OCI-LY1 (cell line): ENCODE data around the gene ESPNL.
A peak's percentile ranks its signal among the peaks of the same experiment; 100 is the strongest.

ENCODE experiments used
- H2AFZ ChIP-seq: fragments of 200-600 bp; sonication (generic), shearing (Covaris generic); 2 replicates; pipeline ENCODE4 v1.6.0; 2014; ENCODE audit warnings: antibody characterized with exemption, mild to moderate bottlenecking, low read length
- H3F3A ChIP-seq: fragments of 200-600 bp; sonication (generic), shearing (Covaris generic); 2 replicates; pipeline ENCODE4 v1.6.0; 2014; ENCODE audit warnings: mild to moderate bottlenecking, antibody characterized with exemption, low read length, moderate library complexity; ENCODE audit not compliant: insufficient read depth
- H3K27ac ChIP-seq: fragments of 200-600 bp; sonication (generic); 2 replicates; pipeline ENCODE4 v1.5.1; 2014; ENCODE audit warnings: low read length, mixed run types, mild to moderate bottlenecking, low read depth; ENCODE audit not compliant: poor library complexity, severe bottlenecking
- H3K27me3 ChIP-seq: fragments of 200-600 bp; sonication (generic); 2 replicates; pipeline ENCODE4 v1.6.0; 2014; ENCODE audit warnings: antibody characterized with exemption, mild to moderate bottlenecking, low read length, moderate library complexity; ENCODE audit not compliant: insufficient read depth
- H3K36me3 ChIP-seq: fragments of 200-600 bp; sonication (generic); 2 replicates; pipeline ENCODE4 v1.6.1; 2014; ENCODE audit warnings: mild to moderate bottlenecking, antibody characterized with exemption, low read length, moderate library complexity, mixed read lengths; ENCODE audit not compliant: insufficient read depth
- H3K4me1 ChIP-seq: fragments of 200-600 bp; sonication (generic); 2 replicates; pipeline ENCODE4 v1.5.1; 2014; ENCODE audit warnings: mild to moderate bottlenecking, low read length, moderate library complexity; ENCODE audit not compliant: insufficient read depth, severe bottlenecking
- H3K4me2 ChIP-seq: fragments of 200-600 bp; sonication (generic), shearing (Covaris generic); 2 replicates; pipeline ENCODE4 v1.6.1; 2014; ENCODE audit warnings: low read length
- H3K4me3 ChIP-seq: fragments of 200-600 bp; sonication (generic); 2 replicates; pipeline ENCODE4 v1.5.1; 2014; ENCODE audit warnings: low read length, low read depth, mild to moderate bottlenecking, mixed read lengths; ENCODE audit not compliant: poor library complexity, severe bottlenecking
- H3K79me2 ChIP-seq: fragments of 200-600 bp; shearing (Covaris generic); 2 replicates; pipeline ENCODE4 v1.6.1; 2016; ENCODE audit warnings: mixed run types, low read length, mixed read lengths; ENCODE audit not compliant: insufficient read depth
- H3K9ac ChIP-seq: fragments of 200-600 bp; sonication (generic), shearing (Covaris generic); 2 replicates; pipeline ENCODE4 v1.6.1; 2014; ENCODE audit warnings: mild to moderate bottlenecking, low read length, mixed read lengths
- H3K9me2 ChIP-seq: fragments of 200-600 bp; sonication (generic), shearing (Covaris generic); 2 replicates; pipeline ENCODE4 v1.6.1; 2014; ENCODE audit warnings: low read depth, mild to moderate bottlenecking, low read length, mixed read lengths
- H3K9me3 ChIP-seq: fragments of 200-600 bp; shearing (Covaris generic); 2 replicates; pipeline ENCODE4 v1.6.1; 2014; ENCODE audit warnings: low read length, mixed read lengths
- H4K20me1 ChIP-seq: fragments of 200-600 bp; sonication (generic), shearing (Covaris generic); 2 replicates; pipeline ENCODE4 v1.6.0; 2016; ENCODE audit warnings: mild to moderate bottlenecking, low read length; ENCODE audit not compliant: insufficient read depth
- CTCF ChIP-seq: fragments of 200-600 bp; sonication (generic), shearing (Covaris generic); IDR thresholded peaks from 2 replicates; pipeline ENCODE4 v1.5.1; 2017; ENCODE audit warnings: mild to moderate bottlenecking, antibody characterized with exemption, low read length, moderate library complexity, mixed read lengths
- EZH2 ChIP-seq: fragments of 200-600 bp; sonication (generic), shearing (Covaris generic); IDR thresholded peaks from 2 replicates; pipeline ENCODE4 v1.8.0; 2017; ENCODE audit warnings: borderline replicate concordance, mixed run types, mild to moderate bottlenecking, antibody characterized with exemption, low read length, moderate library complexity, mixed read lengths

ESPNL gene

GRCh38 chr2:238106698-238107524, 6.8 kb downstream of the ESPNL start:
- Histone ChIP-seq H3K9me3 (peaks cover 3% of the 10 kb centered on the region; the same call in 1 of the 2 replicates), H3K4me1 (peaks cover 32% of the 10 kb centered on the region), H2AFZ (no peak overlapping the region), H3K36me3 (no peaks in the 10 kb centered on the region; the same call in 1 of the 2 replicates), H3K79me2 (no peaks in the 10 kb centered on the region), H3K4me3 (peak overlapping the region; percentile 51), H3K4me2 (peak overlapping the region; percentile 70), H3K9me2 (no peaks in the 10 kb centered on the region), H3K9ac (peak overlapping the region; percentile 38; the same call in 1 of the 2 replicates), H3F3A (no peaks in the 10 kb centered on the region), H4K20me1 (no peaks in the 10 kb centered on the region), H3K27me3 (no peaks in the 10 kb centered on the region; the same call in 1 of the 2 replicates), H3K27ac (no peak overlapping the region)
- no peak for TF ChIP-seq EZH2
- peak; percentile 44 for TF ChIP-seq CTCF

- TF ChIP-seq CTCF: no peak
- no peak for TF ChIP-seq EZH2
- Histone ChIP-seq H3K4me2 (peak overlapping the region; percentile 70), H3K9ac (peak overlapping the region; percentile 38; the same call in 1 of the 2 replicates), H3F3A (no peaks in the 10 kb centered on the region), H3K27me3 (no peaks in the 10 kb centered on the region; the same call in 1 of the 2 replicates), H2AFZ (no peak overlapping the region), H3K4me3 (peak overlapping the region; percentile 51), H3K79me2 (no peaks in the 10 kb centered on the region), H3K4me1 (peaks cover 32% of the 10 kb centered on the region), H3K27ac (peak overlapping the region; percentile 59), H3K9me2 (no peaks in the 10 kb centered on the region), H3K36me3 (no peaks in the 10 kb centered on the region; the same call in 1 of the 2 replicates), H3K9me3 (peaks cover 5% of the 10 kb centered on the region; the same call in 1 of the 2 replicates), H4K20me1 (no peaks in the 10 kb centered on the region)
Measured at GRCh38 chr2:238107525-238108422, 7.6 kb downstream of the ESPNL start.

- H3K4me1 ChIP-seq: peaks cover 32% of the 10 kb centered on the region
- H3K27ac ChIP-seq: peak overlapping the region; percentile 59
- peak overlapping the region; percentile 28 for H3K4me3 ChIP-seq
- H3K79me2 ChIP-seq: no peaks in the 10 kb centered on the region
- no peaks in the 10 kb centered on the region for H4K20me1 ChIP-seq
- peaks cover 3% of the 10 kb centered on the region; the same call in 1 of the 2 replicates for H3K27me3 ChIP-seq
- H3K9me3 ChIP-seq: peaks cover 11% of the 10 kb centered on the region; the same call in 1 of the 2 replicates
- no peak overlapping the region for H2AFZ ChIP-seq
- peak overlapping the region; percentile 70 for H3K4me2 ChIP-seq
- TF ChIP-seq CTCF: no peak
- no peak for TF ChIP-seq EZH2
- peak overlapping the region; percentile 3; the same call in 1 of the 2 replicates for H3K9ac ChIP-seq
- H3F3A ChIP-seq: no peaks in the 10 kb centered on the region
- no peaks in the 10 kb centered on the region; the same call in 1 of the 2 replicates for H3K36me3 ChIP-seq
- H3K9me2 ChIP-seq: no peaks in the 10 kb centered on the region
Measured at GRCh38 chr2:238108423-238109183, 8.5 kb downstream of the ESPNL start.
